Naive B cell (primary cell): Measurements from ENCODE around the gene CCDC18. TPM values are rescaled to one million over a fixed set of nuclear protein-coding genes. Genes with fewer than 3 reads are reported as not detected.

Experiments used
- ATAC-seq, 2 donors: fragments of 150-1000 bp; cut with Tn5 transposase; 2 replicates each; pipeline ENCODE4 v1.10.0; 2021; ENCODE audit warnings: low read depth in 2 of 2, mild to moderate bottlenecking in 2 of 2, moderate library complexity in 2 of 2
- DNase-seq: peaks from one replicate; pipeline ENCODE4 v3.0.0; 2022
- H3K27ac Mint-ChIP-seq, 6 donors: one replicate each; pipeline ENCODE4 v1.8.0; 2020 to 2022; ENCODE audit warnings: mild to moderate bottlenecking in 6 of 6, mixed read lengths in 6 of 6, moderate library complexity in 5 of 6, inconsistent platforms in 2 of 6
- H3K27me3 Mint-ChIP-seq, 3 donors: one replicate each; pipeline ENCODE4 v1.8.0; 2021 to 2022; ENCODE audit warnings: mixed read lengths in 3 of 3, mild to moderate bottlenecking in 1 of 3
- H3K36me3 Mint-ChIP-seq, 2 donors: one replicate each; pipeline ENCODE4 v1.8.0; 2020 to 2022; ENCODE audit warnings: mixed read lengths in 2 of 2, inconsistent platforms in 1 of 2, mild to moderate bottlenecking in 1 of 2
- H3K4me1 Mint-ChIP-seq, 3 donors: one replicate each; pipeline ENCODE4 v1.8.0; 2020 to 2022; ENCODE audit warnings: mixed read lengths in 3 of 3, inconsistent platforms in 1 of 3, mild to moderate bottlenecking in 1 of 3, moderate library complexity in 1 of 3
- H3K4me3 Mint-ChIP-seq, 8 donors: one replicate each; pipeline ENCODE4 v1.8.0; 2020 to 2022; ENCODE audit warnings: mild to moderate bottlenecking in 8 of 8, mixed read lengths in 8 of 8, moderate library complexity in 8 of 8, inconsistent platforms in 2 of 8
- H3K9me3 Mint-ChIP-seq, 7 donors: one replicate each; pipeline ENCODE4 v1.8.0; 2020 to 2022; ENCODE audit warnings: mixed read lengths in 7 of 7, mild to moderate bottlenecking in 5 of 7, inconsistent platforms in 2 of 7, moderate library complexity in 1 of 7
- polyA plus RNA-seq, 6 donors: library from polyadenylated mRNA; unstranded; fragments of 300-500 nt; fragmentation: Illumina TruSeq; gene quantifications; one replicate each; pipeline ENCODE4 v1.2.3, GENCODE V29; 2021; ENCODE audit warnings: low read depth in 6 of 6

The CCDC18 gene
- polyA plus RNA-seq, 6 donors from 2014 or later: 4.9 to 14.0 (median 6.3) TPM

- no peaks in the 10 kb centered on the region for H3K27me3 Mint-ChIP-seq
- no peak overlapping the region for H3K4me3 Mint-ChIP-seq
- DNase-seq (no peak), ATAC-seq (no peak)
- H3K27ac Mint-ChIP-seq: no peak overlapping the region
- H3K36me3 Mint-ChIP-seq: peaks cover 0 to 8% of the 10 kb centered on the region in 2 donors
- H3K4me1 Mint-ChIP-seq: no peaks in the 10 kb centered on the region
- H3K9me3 Mint-ChIP-seq: no peaks in the 10 kb centered on the region
Observed at GRCh38 chr1:93313026-93313425, 132.5 kb downstream of the CCDC18 start.

- Mint-ChIP-seq H3K36me3 (peaks cover 0 to 8% of the 10 kb centered on the region in 2 donors), H3K4me1 (no peaks in the 10 kb centered on the region), H3K9me3 (no peaks in the 10 kb centered on the region), H3K4me3 (peak overlapping the region in 1 of 8 donors; percentile 39), H3K27me3 (no peaks in the 10 kb centered on the region), H3K27ac (peak overlapping the region in 1 of 6 donors; percentile 55)
- DNase-seq (no peak), ATAC-seq (no peak)
Observed at GRCh38 chr1:93317207-93317606, 136.7 kb downstream of the CCDC18 start.

- DNase-seq (no peak), ATAC-seq (no peak)
- Mint-ChIP-seq H3K36me3 (peaks cover 0 to 7% of the 10 kb centered on the region in 2 donors), H3K27ac (peak overlapping the region in 1 of 6 donors; percentile 13), H3K9me3 (no peaks in the 10 kb centered on the region), H3K4me1 (no peaks in the 10 kb centered on the region), H3K4me3 (no peak overlapping the region), H3K27me3 (no peaks in the 10 kb centered on the region)
Observed at GRCh38 chr1:93317943-93318342, 137.4 kb downstream of the CCDC18 start.

- Mint-ChIP-seq H3K4me3 (no peak overlapping the region), H3K36me3 (no peaks in the 10 kb centered on the region), H3K27me3 (no peaks in the 10 kb centered on the region), H3K9me3 (no peaks in the 10 kb centered on the region), H3K27ac (no peak overlapping the region), H3K4me1 (peaks cover 0 to 3% (median 0%) of the 10 kb centered on the region in 3 donors)
- DNase-seq (no peak), ATAC-seq (no peak)
Observed at GRCh38 chr1:93321720-93322119, 141.2 kb downstream of the CCDC18 start.

- ATAC-seq: no peak
- Mint-ChIP-seq H3K27me3 (no peaks in the 10 kb centered on the region), H3K36me3 (no peaks in the 10 kb centered on the region), H3K9me3 (no peaks in the 10 kb centered on the region), H3K27ac (no peak overlapping the region), H3K4me3 (no peak overlapping the region), H3K4me1 (peaks cover 0 to 3% (median 0%) of the 10 kb centered on the region in 3 donors)
- DNase-seq: no peak
Observed at GRCh38 chr1:93322349-93322748, 141.8 kb downstream of the CCDC18 start.

GRCh38 chr1:93323185-93323820, 142.8 kb downstream of the CCDC18 start:
- ATAC-seq (no peak), DNase-seq (no peak)
- Mint-ChIP-seq H3K4me1 (peaks cover 0 to 3% (median 0%) of the 10 kb centered on the region in 3 donors), H3K36me3 (no peaks in the 10 kb centered on the region), H3K27ac (no peak overlapping the region), H3K4me3 (no peak overlapping the region), H3K27me3 (no peaks in the 10 kb centered on the region), H3K9me3 (no peaks in the 10 kb centered on the region)

GRCh38 chr1:93324486-93325464, 144.3 kb downstream of the CCDC18 start:
- Mint-ChIP-seq H3K27me3 (no peaks in the 10 kb centered on the region), H3K4me3 (no peak overlapping the region), H3K9me3 (no peaks in the 10 kb centered on the region), H3K4me1 (peaks cover 0 to 3% (median 0%) of the 10 kb centered on the region in 3 donors), H3K36me3 (no peaks in the 10 kb centered on the region), H3K27ac (no peak overlapping the region)
- ATAC-seq (no peak), DNase-seq (no peak)

Other genes with a start within 250 kb of the CCDC18 start
- gene DIPK1A, start 219.3 kb upstream of the CCDC18 start, polyA plus RNA-seq: 10 to 100 TPM; 26.0 to 57.3 (median 32.4) TPM
- gene MTF2, start 101.4 kb upstream of the CCDC18 start, polyA plus RNA-seq: 100 to 1,000 TPM in 3 of 6 donors, 10 to 100 TPM in 3; 83.6 to 146 (median 97.7) TPM
- 10 to 100 TPM; 18.1 to 25.9 (median 22.8) TPM for gene TMED5, start 311 bp upstream of the CCDC18 start, polyA plus RNA-seq
- gene DR1, start 165.2 kb downstream of the CCDC18 start, polyA plus RNA-seq: 10 to 100 TPM; 53.3 to 72.2 (median 59.3) TPM